ENCODE measurements around the gene SCFD1.
A peak's percentile ranks its signal among the peaks of the same experiment; 100 is the strongest.
"Not testable (repeated sequence)": the region's sequence is repeated elsewhere in the genome, so short reads cannot be mapped to it uniquely, and the experiment has no call there.

The SCFD1 gene

DNA sequence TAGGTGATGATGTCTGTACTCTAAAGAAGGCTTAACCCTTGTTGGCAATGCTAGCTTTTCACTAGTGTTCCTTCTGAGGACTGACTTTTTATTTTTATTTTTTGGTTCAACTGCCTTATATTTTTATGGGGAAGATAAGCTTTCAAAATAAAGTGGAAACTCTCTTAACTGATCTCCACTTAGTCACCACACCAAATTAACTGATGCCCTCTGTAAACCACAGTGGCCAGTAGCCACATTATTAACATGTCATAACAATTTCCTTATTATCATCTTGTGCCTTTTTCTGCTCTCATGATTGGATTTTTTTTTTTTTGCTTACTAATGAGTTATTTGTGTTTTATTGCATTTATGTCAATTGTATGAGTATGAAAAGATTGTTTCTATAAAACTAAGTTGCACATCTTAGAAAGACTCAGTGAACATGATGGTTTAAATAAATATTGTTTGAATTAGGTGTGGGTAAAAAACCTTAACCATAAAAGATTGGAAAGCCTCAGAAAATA lies 56.9 kb downstream of the SCFD1 start:
- DNase-seq (ENCODE audit: low spot score): no peak

GRCh38 chr14:30680036-30680435 lies 57.9 kb downstream of the SCFD1 start:
- DNase-seq (ENCODE audit: low spot score): no peak

DNA sequence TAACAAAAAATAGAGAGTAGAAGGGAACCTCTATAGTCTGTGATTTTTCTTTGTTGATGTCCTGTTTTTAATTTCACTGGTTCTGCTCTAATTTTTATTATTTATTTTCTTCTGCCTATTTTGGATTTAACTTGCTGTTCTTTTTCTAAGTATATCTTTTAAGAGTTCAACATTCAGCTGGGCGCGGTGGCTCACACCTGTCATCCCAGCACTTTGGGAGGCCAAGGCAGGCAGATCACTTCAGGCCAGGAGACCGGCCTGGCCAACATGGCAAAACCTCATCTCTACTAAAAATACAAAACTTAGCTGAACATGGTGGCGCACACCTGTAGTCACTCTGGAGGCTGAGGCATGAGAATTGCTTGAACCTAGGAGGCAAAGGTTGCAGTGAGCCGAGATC lies 58.7 kb downstream of the SCFD1 start:
- DNase-seq (ENCODE audit: low spot score): not testable (repeated sequence)

DNA sequence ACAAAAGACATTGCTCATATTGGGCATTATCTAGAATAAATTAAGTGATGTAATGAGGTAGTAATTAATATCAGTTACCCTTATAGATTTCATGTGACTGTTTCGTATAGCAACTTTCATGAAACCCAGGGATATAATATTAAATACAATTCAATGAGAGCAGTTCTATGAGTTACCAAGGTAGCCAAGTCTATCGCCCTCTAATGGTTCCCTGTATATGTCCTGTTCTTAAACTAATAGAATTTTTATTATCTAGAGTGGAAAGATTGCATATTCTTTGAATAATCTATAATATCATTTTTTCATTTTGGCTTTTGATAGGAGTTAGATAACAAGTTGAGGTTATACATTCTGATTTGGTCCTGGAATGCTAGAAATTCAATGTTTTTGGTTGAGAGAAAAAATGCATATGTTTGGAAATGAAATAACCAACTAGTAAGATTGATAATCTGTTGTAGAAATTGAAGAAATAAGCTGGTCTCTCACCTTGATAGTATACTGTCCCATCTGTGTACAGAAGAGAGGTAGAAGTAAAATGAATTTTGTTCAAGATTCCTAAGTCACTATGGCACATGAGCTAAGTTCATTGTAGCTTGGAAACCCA lies 59.7 kb downstream of the SCFD1 start:
- peak; percentile 32 for DNase-seq (ENCODE audit: low spot score)

DNA sequence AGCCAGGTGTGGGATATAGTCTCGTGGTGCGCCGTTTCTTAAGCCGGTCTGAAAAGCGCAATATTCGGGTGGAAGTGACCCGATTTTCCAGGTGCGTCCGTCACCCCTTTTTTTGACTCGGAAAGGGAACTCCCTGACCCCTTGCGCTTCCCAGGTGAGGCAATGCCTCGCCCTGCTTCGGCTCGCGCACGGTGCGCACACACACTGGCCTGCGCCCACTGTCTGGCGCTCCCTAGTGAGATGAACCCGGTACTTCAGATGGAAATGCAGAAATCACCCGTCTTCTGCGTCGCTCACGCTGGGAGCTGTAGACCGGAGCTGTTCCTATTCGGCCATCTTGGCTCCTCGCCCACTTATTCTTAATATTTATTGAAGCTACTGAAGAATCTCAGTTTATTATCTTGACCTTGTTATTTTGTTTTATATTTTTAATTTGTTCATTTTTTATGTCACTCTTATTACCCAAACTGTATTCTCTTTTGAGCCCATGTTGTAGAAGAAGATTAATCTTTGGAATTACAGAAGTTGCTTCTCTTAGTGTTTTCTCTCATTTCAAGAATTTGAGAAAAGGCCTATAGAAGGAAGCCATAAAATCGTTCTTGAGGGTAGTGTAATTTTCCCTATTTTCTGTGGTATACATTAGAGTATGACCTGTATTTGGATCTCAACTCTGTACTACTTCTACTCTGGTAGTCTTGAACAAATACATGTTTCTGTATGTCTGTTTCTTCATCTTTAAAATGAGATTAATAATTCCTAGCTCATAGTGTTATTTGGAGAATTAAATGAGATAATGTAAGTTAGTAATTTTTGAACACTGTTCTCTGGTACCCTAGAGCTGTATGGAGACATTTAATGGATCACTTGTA lies 68.6 kb downstream of the SCFD1 start:
- DNase-seq (ENCODE audit: low spot score): peak; percentile 30

DNA sequence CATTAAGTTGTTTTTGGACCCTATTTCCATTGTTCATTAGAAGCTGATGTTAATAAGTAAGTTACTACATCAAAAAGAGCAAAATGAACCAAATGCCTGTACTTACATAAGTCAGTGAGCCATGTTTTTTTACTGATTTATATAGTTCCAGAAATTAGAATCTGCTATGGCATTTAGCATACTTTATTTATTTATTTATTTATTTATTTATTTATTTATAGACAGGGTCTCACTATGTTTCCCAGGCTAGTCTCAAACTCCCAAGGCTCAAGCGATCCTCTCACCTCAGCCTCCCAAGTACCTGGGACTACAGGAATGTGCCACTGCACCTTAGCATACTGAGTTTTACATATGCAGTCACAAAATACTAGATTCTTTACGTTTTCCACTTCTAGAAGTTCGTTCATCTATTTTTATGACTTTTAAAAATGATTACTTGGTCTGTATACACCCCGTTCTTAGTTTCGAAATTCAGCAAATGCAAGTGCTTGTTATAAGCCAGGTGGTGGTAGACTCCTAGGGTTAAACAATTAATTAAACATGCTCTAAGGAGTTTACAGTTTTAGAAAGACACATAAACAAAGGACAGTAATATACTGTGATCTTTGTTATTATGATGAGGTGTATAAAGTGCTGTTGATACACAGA lies 69.8 kb downstream of the SCFD1 start:
- no peak for DNase-seq (ENCODE audit: low spot score)

DNA sequence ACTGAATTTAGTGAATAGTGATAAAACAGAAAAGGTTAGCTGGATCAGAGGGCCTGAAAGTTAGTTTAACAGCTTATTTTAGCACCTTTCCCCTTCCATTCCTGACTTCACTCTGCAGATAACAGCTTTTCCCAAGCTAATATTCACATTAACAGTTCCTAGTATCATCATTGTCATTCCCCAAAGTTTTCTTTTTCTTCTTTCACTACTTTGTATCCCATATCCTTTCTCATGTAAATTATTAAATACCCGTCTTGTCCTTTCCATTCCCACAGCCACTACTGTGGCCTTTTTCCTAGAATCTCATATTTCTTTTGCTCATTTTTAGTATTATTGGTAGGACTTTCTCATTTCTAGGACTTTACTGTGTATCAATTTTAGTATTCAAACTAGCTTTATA lies 70.5 kb downstream of the SCFD1 start:
- DNase-seq (ENCODE audit: low spot score): no peak

GRCh38 chr14:30698463-30698862 lies 76.3 kb downstream of the SCFD1 start:
- DNase-seq (ENCODE audit: low spot score): no peak

- DNase-seq (ENCODE audit: low spot score): no peak
Measured at GRCh38 chr14:30706704-30707103, 84.6 kb downstream of the SCFD1 start.

DNA sequence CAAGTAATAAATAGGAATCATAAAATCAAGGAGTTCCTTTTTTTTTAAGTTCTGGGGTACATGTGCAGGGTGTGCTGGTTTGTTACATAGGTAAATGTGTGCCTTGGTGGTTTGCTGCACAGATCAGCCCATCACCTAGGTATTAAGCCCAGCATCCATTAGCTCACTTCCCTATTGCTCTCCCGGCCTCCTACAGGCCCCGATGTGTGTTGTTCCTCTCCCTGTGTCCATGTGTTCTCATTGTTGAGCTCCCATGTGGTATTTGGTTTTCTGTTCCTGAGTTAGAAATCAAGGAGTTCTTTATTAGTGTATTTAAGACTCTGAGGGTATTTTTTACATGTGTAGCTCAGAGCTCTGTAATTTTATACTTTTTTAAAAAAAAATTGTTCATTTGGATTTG lies 86.0 kb downstream of the SCFD1 start:
- DNase-seq (ENCODE audit: low spot score): no peak

DNA sequence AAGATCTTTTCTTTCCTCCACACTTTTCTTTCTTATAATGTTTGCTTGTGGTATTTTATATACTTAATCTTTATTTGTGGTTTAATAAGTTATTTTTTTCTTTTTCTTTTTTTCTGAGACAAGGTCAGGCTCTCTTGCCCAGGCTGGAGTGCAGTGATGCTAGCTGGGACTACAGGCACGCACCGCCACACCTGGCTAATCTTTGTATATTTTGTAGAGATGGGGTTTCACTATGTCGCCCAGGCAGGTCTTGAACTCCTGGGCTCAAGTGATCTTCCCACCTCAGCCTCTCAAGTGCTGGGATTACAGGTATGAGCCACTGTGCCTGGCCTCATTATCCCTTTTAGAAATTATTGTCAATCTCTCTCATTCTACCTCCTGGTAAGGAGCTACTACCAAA lies 87.1 kb downstream of the SCFD1 start:
- DNase-seq (ENCODE audit: low spot score): no peak

- DNase-seq (ENCODE audit: low spot score): no peak
Measured at GRCh38 chr14:30710876-30711275, 88.8 kb downstream of the SCFD1 start.

DNA sequence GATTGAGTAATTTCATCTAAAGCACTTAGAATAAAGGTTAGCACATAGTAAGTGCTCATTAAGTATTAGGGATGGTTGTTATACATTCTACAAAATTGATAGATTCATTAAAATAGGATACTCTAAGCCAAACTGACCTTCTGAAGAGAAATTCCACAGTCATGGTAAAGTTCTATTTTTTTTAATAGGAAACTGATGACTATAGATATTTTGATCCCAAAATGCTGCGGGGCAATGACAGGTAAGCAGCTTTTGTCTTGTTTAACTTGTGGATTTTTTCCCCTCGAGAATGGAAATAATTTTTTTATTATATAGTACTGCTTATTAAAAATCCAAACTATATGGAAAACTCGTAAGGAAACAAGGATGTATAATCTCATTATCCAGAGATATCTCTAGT lies 97.0 kb downstream of the SCFD1 start:
- DNase-seq (ENCODE audit: low spot score): no peak

DNA sequence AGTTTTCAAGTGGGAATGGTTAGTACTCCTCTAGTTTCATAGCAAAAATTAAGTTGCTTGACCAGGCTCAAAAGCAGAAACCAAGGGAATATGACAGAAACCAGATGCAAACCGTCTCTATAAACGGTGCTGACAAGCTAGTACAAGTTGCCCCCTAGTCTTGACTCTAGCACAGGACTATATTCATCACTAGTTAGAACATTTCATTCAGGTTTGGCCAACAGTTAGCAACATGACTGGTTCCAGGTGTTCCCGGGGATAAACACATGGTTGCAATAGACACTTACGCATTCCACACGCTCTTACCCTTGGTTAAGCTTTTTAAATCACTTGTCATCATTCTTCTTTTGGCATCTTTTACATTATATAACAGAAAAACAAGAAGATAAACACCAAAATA lies 103.6 kb downstream of the SCFD1 start:
- DNase-seq (ENCODE audit: low spot score): no peak

DNA sequence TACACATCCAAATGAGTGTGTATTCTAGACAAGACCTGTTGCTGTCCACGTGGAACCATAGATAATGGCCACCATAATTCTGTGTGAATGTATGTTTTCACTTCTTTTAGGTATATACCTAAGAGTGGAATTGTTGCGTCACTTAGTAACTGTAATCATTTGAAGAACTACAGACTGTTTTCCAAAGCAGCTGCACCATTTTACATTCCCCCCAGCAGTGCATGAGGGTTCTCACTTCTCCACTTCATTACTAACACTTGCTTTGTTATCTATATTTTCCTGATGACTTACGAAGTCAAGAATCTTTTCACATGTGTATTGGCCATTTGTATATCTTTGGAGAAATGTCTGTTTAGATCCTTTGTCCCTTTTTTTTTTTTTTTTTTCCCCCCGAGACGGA lies 106.4 kb downstream of the SCFD1 start:
- no peak for DNase-seq (ENCODE audit: low spot score)

GRCh38 chr14:30737916-30738315 lies 115.8 kb downstream of the SCFD1 start:
- DNase-seq (ENCODE audit: low spot score): no peak

DNA sequence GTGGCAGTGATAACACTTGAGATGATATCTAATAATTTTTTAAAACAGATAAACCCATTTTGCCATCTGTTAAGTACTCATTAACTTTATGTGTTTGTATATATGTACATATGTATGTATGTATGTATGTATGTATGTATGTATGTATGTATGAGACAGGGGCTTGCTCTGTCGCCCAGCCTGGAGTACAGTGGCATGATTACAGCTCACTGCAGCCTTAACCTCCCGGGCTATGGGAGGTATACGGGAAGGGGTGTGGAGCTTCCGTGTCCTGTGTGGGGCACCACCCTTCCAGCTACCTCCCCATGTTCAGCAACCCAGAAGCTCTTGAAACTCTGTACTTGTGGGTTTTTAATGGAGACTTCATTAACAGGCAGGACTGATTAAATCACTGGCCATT lies 116.9 kb downstream of the SCFD1 start:
- DNase-seq (ENCODE audit: low spot score): no peak

- no peak for DNase-seq (ENCODE audit: low spot score)
Measured at GRCh38 chr14:30748343-30748742, 126.2 kb downstream of the SCFD1 start.

DNA sequence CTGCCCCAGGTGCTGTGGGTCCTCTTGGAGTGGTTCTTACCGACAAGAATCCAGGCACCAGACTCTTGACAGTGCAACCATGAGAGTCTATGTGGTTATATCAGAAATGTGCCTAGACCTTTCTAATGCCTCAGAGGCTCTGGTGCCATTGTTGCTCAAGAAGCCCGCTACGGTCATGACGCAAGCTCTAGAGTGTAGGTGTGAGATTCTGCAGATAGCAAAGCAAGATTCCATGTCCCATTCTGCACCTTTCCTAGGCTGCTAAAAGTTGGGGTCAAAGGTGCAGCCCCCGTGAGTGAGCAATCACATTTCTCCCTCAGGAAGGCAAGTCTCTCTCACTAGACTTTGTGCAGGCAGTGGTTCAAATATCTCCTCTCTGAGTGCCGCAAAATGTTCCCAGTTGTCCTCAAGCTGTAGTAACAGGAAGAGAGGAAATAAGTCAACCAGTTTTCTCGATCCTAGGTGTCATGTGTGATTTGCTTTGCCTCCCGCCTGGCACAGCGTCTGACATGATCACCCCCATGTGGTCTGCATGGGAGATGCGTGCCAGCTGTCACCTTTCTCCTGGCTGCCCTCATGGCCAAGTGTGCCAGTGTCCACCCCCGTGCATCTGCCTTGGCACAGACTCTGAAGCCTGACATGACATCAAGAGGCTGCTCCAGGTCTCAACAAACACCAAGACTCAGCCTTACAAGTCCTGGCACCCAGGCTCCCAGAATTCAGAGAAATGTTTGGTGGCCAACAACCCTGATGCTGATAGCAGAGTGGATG lies 129.7 kb downstream of the SCFD1 start:
- no peak for DNase-seq (ENCODE audit: low spot score)

GRCh38 chr14:30753452-30753851 lies 131.3 kb downstream of the SCFD1 start:
- no peak for DNase-seq (ENCODE audit: low spot score)

DNA sequence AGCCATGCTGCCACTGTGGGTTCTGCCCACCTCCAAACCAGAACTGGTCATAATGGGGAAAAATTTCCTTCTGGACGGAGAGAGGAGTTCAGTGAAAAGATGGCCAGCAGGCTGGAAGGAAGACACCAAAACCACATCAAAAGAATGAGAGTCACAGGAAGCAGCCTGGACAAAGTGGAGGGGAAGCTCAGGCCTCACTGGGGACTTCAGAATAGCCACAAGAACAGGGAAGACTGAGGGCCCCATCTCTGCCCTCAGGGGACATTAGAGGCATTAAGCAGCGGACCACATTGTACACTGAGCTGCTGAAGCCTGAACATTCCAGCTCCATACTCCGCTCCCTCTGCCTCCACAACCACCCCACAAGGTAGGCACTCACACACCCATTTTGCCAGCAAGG lies 132.7 kb downstream of the SCFD1 start:
- DNase-seq (ENCODE audit: low spot score): no peak

DNA sequence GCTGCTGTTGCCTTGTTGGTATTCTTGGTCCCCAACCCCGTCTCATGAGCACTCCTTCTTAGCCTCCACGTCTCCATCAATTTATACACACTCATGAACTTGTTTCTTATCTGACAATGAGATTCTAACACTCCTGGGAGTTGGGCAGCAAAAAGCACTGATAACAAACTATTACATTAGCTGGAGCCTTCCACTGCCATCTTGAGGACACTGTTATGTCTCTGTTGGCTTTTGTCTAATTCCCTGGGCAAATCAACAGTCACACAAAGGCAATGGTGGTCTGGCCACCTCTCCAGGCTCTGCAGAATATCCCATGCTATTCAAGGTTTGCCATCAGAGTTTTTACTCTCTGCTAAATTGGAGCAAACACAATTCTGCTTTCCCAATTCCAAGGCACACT lies 134.5 kb downstream of the SCFD1 start:
- DNase-seq (ENCODE audit: low spot score): no peak

Measured in hematopoietic multipotent progenitor cell treated with erythropoietin and hydrocortisone succinate and interleukin-3 and kit ligand, for 15 days (in vitro differentiated cells).